HG02884 (cell line): ENCODE measurements around the gene PLEKHA6.

Experiments used
- ATAC-seq: cut with Tn5 transposase; IDR thresholded peaks from one replicate; pipeline ENCODE4 v1.9.1; 2021; ENCODE audit warnings: mild to moderate bottlenecking, moderate library complexity; ENCODE audit not compliant: unreplicated experiment

Gene PLEKHA6

GRCh38 chr1:204357551-204358490, 1.9 kb downstream of the PLEKHA6 start:
- ATAC-seq, result no peak

DNA sequence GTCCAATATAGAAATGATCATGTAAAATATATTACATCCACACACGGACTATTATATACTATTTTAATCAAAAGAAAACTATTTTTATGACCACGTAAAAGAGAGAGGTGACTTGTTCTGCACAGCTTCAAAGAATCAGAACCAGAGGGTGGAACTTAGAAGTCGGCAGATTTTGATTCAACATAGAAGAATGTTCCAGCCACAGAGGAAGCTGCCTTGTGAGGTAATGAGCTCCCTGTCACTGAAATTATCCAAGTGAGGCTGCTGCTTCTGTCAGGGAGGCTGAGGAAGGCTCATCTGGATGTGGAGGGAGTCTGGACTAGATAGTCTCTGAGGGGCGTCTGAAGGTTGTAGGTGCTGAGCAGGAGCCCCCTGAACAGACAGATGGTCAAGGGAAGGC, 2.7 kb downstream of the PLEKHA6 start:
- ATAC-seq, result no peak

- ATAC-seq, result no peak
Observed at GRCh38 chr1:204355913-204356312, 3.8 kb downstream of the PLEKHA6 start.

- ATAC-seq, result no peak
Observed at GRCh38 chr1:204354579-204354978, 5.2 kb downstream of the PLEKHA6 start.

GRCh38 chr1:204353213-204353910, 6.4 kb downstream of the PLEKHA6 start:
- ATAC-seq, result no peak

DNA sequence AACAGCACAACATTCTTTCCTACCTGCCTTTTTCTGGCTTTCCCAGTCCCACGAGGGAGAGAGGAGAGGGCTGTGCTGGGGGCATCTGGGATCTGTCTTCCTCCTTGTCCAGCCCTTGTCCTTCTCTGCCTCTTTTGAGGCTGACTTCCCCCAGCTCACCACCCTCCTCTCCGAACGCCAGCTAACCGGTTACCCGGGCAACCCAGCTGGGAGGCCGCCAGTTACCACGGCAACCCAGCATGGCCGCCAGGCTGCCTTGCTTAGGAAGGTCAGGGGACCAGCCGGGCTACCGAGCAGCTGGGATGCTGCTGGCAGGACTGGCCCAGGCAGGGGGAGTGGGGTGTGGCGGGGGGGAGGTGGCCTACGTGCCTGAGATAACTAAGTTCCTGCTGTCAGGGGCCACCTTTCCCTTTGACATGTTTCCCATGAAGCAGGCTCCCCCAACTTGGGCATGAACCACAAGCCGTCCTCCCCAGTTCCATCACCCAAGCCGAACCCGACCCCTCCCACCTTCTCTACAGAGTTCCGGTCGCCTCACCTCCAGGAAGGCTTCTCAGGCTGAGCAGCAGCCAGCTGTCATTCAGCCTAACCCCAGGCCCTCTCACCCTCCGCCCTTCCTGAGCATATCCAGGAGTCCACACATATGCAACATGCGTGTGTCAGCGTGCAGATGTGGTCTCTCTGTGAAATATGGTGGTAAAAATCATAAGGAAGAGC, 8.7 kb downstream of the PLEKHA6 start:
- ATAC-seq, result no peak

DNA sequence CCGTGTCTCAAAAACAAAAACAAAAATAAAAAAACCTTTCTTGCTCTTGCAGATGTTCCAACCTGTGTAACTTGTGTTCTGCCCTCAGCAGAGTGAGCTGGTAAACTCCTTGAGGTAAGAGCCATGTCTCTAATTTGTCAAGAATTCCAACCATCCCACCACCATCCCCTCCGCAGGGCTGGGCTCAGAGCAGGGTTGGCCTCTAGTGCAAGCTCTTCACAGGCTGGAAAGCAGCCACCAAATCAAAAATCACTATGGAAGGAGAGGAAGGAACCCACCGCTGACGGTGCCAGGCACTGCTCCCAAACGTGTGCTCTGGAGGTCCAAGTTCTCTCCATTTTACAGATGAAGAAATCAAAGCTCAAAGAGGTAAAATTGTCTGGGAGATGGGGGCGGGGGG, 9.4 kb downstream of the PLEKHA6 start:
- no peak for ATAC-seq

GRCh38 chr1:204349602-204350001, 10.1 kb downstream of the PLEKHA6 start:
- ATAC-seq, result no peak

GRCh38 chr1:204348722-204349121, 11.0 kb downstream of the PLEKHA6 start:
- ATAC-seq, result no peak

DNA sequence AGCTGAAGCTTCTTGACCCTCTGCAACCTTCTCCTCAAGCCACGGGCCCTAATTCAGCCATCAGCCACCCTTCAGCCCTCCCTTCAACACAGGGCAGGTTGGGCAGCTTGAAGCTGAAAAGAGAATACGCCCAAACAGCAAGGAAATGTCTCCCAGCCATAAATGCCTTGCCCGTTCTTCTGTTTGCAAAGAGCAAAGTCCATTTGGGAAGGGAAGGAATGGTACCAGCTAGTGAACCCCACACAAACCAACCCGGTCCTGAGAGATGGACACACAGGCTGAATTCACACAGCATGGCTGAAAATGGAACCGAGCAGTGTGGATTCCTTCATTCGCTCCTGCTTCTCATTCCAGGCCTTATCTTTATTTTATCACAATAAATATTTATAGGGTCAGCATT, 11.5 kb downstream of the PLEKHA6 start:
- ATAC-seq, result no peak

- no peak for ATAC-seq
Observed at GRCh38 chr1:204345941-204346645, 13.6 kb downstream of the PLEKHA6 start.

DNA sequence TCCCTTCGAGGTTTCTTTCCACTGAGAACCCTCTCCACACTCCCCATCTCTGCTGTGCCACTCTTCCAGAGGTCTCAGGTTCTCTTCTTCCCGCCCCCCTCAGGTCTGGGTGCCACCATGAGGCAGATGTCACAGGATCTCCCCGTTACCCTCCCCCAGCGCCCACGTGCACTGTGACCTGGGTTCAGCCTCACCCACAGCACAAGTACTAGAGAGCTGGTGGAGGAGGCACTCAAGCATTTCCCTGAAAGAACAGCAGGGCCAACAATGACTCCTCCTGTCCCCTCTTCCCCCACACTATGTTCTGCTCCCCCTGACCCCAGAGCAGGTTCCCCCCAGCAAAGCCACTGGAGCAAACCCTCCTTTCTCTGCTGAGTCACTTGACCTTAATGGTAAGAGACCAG, 14.3 kb downstream of the PLEKHA6 start:
- ATAC-seq, result no peak

DNA sequence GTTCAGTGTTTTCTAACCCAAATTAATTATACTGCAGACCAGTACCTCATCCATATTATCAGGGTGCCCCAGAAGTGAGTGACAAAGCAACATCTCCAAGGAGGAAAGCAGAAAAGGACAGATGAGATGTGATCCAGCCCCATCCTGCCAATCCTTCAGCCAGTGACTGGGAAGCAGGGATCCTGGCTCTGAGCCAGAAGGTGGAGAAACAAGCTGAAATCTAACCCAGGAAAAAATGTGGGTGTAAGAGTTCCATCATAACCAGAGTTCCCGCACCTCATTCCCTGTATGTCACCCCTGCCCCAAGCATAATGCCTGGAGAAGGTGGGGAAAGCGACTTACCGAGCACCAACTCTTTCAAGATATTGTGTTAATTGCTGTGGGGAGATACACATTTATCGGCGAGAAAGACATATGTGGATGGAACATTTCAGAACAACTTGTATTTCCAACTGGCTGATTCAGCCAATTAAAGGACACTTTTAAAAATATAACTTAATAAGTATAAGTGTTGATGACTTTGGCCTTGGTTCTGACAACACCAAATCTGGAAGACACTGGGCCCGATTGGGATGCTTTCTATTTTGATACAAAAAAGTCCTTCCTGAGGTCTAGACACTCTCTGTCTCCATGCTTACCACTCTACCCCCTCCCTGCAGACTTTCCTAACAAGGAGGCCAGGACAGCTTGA, 14.9 kb downstream of the PLEKHA6 start:
- ATAC-seq, result no peak

DNA sequence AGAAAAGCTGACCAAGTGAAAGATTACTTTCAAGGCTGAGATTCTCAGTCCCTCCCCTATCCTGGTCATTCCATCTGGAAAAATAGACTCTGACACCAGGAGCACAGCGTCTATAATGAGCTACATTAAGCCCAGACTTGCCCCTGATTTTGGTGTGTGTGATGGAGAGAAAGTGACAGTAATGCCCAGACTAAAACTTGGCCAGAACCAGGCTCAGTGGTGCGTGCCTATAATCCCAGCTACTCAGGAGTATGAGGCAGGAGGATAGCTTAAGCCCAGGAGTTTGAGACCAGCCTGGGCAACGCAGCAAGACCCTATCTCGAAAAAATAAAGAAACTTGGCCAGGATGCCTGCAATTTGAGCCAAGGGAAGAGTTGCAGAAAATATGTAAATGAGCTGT, 15.9 kb downstream of the PLEKHA6 start:
- ATAC-seq, result no peak

- ATAC-seq, result no peak
Observed at GRCh38 chr1:204343247-204343646, 16.5 kb downstream of the PLEKHA6 start.

- ATAC-seq, result no peak
Observed at GRCh38 chr1:204342310-204342709, 17.4 kb downstream of the PLEKHA6 start.

DNA sequence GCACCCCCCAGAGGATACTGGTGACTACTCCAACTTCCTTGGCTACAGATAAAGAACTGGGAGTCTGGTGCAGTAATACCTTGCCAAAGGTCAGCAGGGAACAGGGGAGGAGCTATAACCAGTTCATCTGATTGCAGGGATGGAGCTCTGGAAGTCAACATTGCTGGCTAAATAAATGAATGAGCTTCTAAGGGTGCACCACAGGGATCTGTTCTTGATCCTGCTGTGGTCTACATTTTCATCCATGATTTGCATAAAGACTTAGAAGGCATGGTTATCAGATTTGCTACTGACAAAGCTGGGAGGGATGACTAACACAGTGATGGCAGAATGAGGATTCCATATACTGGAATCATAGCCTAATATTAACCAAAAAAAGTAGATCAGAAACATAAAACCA, 18.3 kb downstream of the PLEKHA6 start:
- no peak for ATAC-seq

- no peak for ATAC-seq
Observed at GRCh38 chr1:204340081-204340889, 19.4 kb downstream of the PLEKHA6 start.

GRCh38 chr1:204339541-204339940, 20.2 kb downstream of the PLEKHA6 start:
- ATAC-seq, result no peak
